Measurements from ENCODE around the gene RPL37A.

The RPL37A gene

GRCh38 chr2:216498379-216499352 is at the start of gene RPL37A:
RPL37A (plus strand) TSS chr2:216498844; CDS start chr2:216498875, 31 bp downstream.
- DNase-seq = peak; percentile 86

DNA sequence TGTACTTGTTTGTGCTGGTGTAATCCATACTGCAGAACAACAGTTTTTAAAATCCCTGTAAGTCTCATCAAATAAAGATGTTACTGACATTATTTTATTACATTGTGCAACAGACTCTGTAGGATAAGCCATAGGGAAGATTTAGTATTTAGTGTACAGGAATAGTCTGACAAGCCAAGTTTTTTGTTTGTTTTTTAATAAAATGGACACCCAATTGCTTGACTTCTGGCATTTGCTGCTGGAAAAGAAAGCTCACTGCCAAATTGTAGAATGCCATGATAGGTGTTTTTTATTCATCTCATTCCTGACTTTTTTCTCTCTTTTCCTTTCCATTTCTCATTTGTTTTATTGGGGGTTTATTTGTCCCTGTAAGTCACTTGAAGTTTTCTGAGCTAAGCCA is 48.3 kb upstream of the RPL37A start:
- DNase-seq = no peak

DNA sequence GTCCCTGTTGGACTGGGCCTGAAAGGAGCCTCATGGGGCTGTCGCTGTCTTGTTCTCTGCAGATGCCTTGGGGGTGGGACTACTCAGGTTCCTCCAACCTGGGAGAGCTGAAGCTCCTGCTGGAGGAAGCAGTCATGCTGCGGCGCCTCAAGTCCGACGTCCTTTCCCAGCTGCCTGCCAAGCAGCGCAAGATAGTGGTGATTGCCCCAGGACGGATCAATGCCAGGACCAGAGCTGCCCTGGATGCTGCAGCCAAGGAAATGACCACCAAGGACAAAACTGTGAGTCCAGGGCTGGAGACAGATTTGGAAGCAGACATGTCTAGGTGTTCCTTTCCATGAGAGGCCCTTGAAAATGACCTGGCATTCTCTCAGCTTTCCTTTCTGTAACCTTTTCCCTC is 47.9 kb upstream of the RPL37A start:
- DNase-seq = no peak

GRCh38 chr2:216453955-216454614 is 44.6 kb upstream of the RPL37A start:
- DNase-seq = no peak

DNA sequence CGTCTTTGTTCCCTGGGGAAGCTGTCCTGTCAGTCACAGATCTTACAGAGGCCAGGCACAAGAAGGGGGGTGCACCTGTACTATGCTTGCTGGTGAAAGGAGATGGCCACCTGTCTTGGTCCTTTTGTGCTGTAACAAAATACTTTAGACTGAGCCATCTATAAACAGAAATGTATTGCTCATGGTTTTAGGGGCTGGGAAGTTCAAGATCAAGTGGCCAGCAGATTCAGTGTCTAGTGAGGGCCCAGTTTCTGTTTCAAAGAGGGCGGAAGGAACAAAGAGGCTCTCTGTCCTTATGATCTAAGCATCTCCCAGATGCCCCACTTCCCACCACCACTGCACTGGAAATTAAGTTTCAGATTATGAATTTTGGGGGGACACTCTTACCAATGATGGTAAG is 35.5 kb upstream of the RPL37A start:
- DNase-seq = no peak

- no peak for DNase-seq
Measured at GRCh38 chr2:216464104-216464720, 34.4 kb upstream of the RPL37A start.

- no peak for DNase-seq
Measured at GRCh38 chr2:216465579-216466195, 33.0 kb upstream of the RPL37A start.

GRCh38 chr2:216467845-216468244 is 30.8 kb upstream of the RPL37A start:
- DNase-seq = no peak

GRCh38 chr2:216469661-216470060 is 29.0 kb upstream of the RPL37A start:
- no peak for DNase-seq

- no peak for DNase-seq
Measured at GRCh38 chr2:216473187-216473586, 25.5 kb upstream of the RPL37A start.

GRCh38 chr2:216474925-216475670 is 23.5 kb upstream of the RPL37A start:
- no peak for DNase-seq

GRCh38 chr2:216475767-216476166 is 22.9 kb upstream of the RPL37A start:
- DNase-seq = no peak

DNA sequence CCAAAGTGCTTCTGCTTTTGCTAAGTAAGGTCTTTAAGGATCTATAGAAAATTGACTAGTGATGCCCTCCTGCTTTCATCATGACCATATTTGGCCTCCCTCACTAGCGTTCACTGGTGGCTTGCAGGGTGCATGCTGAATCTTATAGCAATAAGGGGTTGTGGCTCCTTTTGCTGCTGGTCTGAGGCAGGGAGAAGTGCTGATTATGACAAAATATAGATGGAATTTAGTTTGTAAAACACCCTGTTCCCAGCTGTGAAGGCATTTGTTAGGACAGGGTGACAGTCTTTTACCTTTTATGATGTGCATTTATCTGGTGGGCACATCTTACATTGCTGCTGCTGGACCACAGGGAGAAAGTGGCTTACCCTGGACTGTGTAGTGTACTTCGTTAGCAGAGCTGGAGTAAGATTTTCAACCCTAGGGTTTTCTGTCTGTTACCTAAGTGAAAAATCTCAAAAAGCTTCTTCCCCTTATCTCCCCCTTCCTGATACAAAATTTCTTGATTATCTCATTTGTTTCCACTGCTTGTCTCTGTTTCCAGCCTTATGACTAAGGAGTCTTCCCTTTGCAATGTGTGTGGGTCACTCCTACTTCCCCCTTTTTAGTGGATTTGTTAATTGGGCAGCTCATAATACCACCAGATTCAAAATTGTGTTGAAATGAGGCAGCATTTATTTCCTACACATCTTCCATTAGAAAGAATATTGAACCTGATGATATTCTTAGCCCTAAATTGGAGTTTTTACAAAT is 21.2 kb upstream of the RPL37A start:
- no peak for DNase-seq

GRCh38 chr2:216478151-216478550 is 20.5 kb upstream of the RPL37A start:
- DNase-seq = no peak

- no peak for DNase-seq
Measured at GRCh38 chr2:216478791-216479190, 19.9 kb upstream of the RPL37A start.

GRCh38 chr2:216480221-216480620 is 18.4 kb upstream of the RPL37A start:
- DNase-seq = no peak

GRCh38 chr2:216482640-216483039 is 16.0 kb upstream of the RPL37A start:
- no peak for DNase-seq

- no peak for DNase-seq
Measured at GRCh38 chr2:216485237-216485636, 13.4 kb upstream of the RPL37A start.

DNA sequence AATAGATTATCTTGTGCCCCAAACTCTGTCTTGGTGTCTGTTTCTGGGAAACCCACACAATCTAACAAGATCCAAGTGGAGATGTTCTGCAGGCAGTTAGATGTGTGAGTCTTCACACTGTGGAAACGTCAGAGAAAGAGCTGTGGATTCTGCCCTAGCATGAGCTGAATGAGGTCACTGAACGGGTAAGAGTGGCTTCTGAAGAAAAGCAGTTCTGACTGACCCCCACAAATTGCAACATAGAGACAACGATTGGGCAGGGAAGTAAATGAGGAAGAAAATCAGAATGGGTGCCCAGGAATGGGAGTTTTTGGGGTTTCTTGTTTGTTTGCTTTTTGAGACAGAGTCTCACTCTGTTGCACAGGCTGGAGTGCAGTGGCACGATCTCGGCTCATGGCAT is 12.9 kb upstream of the RPL37A start:
- DNase-seq = no peak

GRCh38 chr2:216486271-216486670 is 12.4 kb upstream of the RPL37A start:
- DNase-seq = no peak

DNA sequence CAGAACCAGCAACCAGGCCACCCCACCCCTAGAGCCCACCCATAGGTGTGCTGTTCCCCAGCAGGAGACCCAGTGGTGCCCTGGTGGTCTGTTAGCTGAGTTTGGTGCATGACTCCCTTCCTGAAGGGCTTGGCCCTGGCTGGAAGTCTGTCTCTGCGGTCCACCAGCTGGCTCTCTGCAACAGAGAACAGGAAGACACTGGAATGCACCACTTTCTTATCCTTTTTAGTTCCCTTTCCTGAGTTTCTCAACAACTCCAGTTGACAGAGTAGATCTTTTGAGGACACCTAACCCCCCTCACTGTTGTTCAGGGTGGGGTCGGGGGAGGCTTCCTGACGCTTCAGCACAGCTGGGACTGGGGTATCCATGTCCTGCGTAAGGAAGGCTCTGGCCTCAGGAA is 11.9 kb upstream of the RPL37A start:
- no peak for DNase-seq

GRCh38 chr2:216490061-216490460 is 8.6 kb upstream of the RPL37A start:
- DNase-seq = no peak
